Measurements from ENCODE around the gene CYP4F2. TPM values are rescaled to one million over a fixed set of nuclear protein-coding genes. Genes with fewer than 3 reads are reported as not detected.
"Not testable (repeated sequence)": the region's sequence is repeated elsewhere in the genome, so short reads cannot be mapped to it uniquely, and the experiment has no call there.

Gene CYP4F2
- total and polyA plus RNA-seq, 4 donors, result 7.7 to 186 (median 85.2) TPM

- no peaks in the 10 kb centered on the region for H3K9me3 ChIP-seq (ENCODE audit: control insufficient read depth in 4 of 4, low read length in 3 of 4)
- H3K4me3 ChIP-seq (ENCODE audit: low read depth in 1 of 3, low read length in 3 of 3), result peak overlapping the region; percentile 65 to 88 (median 79)
- peak overlapping the region; percentile 90 to 100 for H3K27ac ChIP-seq (ENCODE audit: low read depth in 1 of 2, low read length in 2 of 2)
- no peaks in the 10 kb centered on the region for H3K27me3 ChIP-seq (ENCODE audit: control insufficient read depth in 4 of 4, insufficient read depth in 4 of 4, low read length in 3 of 4)
- peak overlapping the region; percentile 44 to 99 for H3K9ac ChIP-seq (ENCODE audit: low read depth in 1 of 2, low read length in 2 of 2)
- peak; percentile 95 for DNase-seq (ENCODE audit: low spot score)
- under 1% methylated on average over 65 of the region's 65 CpGs for WGBS
- H3K4me1 ChIP-seq (ENCODE audit: control insufficient read depth in 4 of 4, insufficient read depth in 4 of 4, low read length in 3 of 4), result peaks cover 0 to 10% (median 6%) of the 10 kb centered on the region in 4 donors
- peak; percentile 83 to 90 for TF ChIP-seq GABPA (IDR thresholded peaks at IDR 0.05 in 1 of 2, conservative IDR thresholded peaks at IDR 0.05 in 1 of 2)
- TF ChIP-seq YY1 (IDR thresholded peaks at IDR 0.05), result no peak
- no peak for TF ChIP-seq MAX (IDR thresholded peaks at IDR 0.05)
- TF ChIP-seq TAF1 (conservative IDR thresholded peaks at IDR 0.05), result no peak
- TF ChIP-seq, protein P1, sequence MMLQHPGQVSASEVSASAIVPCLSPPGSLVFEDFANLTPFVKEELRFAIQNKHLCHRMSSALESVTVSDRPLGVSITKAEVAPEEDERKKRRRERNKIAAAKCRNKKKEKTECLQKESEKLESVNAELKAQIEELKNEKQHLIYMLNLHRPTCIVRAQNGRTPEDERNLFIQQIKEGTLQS (IDR thresholded peaks at IDR 0.05), result no peak
- TF ChIP-seq, protein P2, sequence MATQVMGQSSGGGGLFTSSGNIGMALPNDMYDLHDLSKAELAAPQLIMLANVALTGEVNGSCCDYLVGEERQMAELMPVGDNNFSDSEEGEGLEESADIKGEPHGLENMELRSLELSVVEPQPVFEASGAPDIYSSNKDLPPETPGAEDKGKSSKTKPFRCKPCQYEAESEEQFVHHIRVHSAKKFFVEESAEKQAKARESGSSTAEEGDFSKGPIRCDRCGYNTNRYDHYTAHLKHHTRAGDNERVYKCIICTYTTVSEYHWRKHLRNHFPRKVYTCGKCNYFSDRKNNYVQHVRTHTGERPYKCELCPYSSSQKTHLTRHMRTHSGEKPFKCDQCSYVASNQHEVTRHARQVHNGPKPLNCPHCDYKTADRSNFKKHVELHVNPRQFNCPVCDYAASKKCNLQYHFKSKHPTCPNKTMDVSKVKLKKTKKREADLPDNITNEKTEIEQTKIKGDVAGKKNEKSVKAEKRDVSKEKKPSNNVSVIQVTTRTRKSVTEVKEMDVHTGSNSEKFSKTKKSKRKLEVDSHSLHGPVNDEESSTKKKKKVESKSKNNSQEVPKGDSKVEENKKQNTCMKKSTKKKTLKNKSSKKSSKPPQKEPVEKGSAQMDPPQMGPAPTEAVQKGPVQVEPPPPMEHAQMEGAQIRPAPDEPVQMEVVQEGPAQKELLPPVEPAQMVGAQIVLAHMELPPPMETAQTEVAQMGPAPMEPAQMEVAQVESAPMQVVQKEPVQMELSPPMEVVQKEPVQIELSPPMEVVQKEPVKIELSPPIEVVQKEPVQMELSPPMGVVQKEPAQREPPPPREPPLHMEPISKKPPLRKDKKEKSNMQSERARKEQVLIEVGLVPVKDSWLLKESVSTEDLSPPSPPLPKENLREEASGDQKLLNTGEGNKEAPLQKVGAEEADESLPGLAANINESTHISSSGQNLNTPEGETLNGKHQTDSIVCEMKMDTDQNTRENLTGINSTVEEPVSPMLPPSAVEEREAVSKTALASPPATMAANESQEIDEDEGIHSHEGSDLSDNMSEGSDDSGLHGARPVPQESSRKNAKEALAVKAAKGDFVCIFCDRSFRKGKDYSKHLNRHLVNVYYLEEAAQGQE (IDR thresholded peaks at IDR 0.05), result peak; percentile 47
- TF ChIP-seq, protein P3, sequence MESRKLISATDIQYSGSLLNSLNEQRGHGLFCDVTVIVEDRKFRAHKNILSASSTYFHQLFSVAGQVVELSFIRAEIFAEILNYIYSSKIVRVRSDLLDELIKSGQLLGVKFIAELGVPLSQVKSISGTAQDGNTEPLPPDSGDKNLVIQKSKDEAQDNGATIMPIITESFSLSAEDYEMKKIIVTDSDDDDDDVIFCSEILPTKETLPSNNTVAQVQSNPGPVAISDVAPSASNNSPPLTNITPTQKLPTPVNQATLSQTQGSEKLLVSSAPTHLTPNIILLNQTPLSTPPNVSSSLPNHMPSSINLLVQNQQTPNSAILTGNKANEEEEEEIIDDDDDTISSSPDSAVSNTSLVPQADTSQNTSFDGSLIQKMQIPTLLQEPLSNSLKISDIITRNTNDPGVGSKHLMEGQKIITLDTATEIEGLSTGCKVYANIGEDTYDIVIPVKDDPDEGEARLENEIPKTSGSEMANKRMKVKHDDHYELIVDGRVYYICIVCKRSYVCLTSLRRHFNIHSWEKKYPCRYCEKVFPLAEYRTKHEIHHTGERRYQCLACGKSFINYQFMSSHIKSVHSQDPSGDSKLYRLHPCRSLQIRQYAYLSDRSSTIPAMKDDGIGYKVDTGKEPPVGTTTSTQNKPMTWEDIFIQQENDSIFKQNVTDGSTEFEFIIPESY (IDR thresholded peaks at IDR 0.05), result peak; percentile 52
- TF ChIP-seq HNF4G (IDR thresholded peaks at IDR 0.05), result no peak
- TF ChIP-seq NR2F2 (IDR thresholded peaks at IDR 0.05), result peak; percentile 39
- TF ChIP-seq RAD21 (IDR thresholded peaks at IDR 0.05), result peak in 1 of 2 donors; percentile 10
- TF ChIP-seq EGR1 (IDR thresholded peaks at IDR 0.05; ENCODE audit: low read depth in 2 of 2), result no peak
- no peak for TF ChIP-seq HNF4A (conservative IDR thresholded peaks at IDR 0.05)
- TF ChIP-seq, protein P4, sequence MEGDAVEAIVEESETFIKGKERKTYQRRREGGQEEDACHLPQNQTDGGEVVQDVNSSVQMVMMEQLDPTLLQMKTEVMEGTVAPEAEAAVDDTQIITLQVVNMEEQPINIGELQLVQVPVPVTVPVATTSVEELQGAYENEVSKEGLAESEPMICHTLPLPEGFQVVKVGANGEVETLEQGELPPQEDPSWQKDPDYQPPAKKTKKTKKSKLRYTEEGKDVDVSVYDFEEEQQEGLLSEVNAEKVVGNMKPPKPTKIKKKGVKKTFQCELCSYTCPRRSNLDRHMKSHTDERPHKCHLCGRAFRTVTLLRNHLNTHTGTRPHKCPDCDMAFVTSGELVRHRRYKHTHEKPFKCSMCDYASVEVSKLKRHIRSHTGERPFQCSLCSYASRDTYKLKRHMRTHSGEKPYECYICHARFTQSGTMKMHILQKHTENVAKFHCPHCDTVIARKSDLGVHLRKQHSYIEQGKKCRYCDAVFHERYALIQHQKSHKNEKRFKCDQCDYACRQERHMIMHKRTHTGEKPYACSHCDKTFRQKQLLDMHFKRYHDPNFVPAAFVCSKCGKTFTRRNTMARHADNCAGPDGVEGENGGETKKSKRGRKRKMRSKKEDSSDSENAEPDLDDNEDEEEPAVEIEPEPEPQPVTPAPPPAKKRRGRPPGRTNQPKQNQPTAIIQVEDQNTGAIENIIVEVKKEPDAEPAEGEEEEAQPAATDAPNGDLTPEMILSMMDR (IDR thresholded peaks at IDR 0.05; ENCODE audit: low read depth, low read length, missing input control), result no peak
- peak; percentile 89 for TF ChIP-seq SP1 (IDR thresholded peaks at IDR 0.05)
- TF ChIP-seq FOXA2 (IDR thresholded peaks at IDR 0.05), result no peak
- no peak for TF ChIP-seq JUND (IDR thresholded peaks at IDR 0.05)
- peak; percentile 7 for TF ChIP-seq FOXA1 (IDR thresholded peaks at IDR 0.05)
- peak in 1 of 2 donors; percentile 53 for TF ChIP-seq RXRA (IDR thresholded peaks at IDR 0.05)
- no peaks in the 10 kb centered on the region for H3K36me3 ChIP-seq (ENCODE audit: control insufficient read depth in 4 of 4, insufficient read depth in 3 of 4, low read depth in 1 of 4, low read length in 3 of 4)
Observed at GRCh38 chr19:15836330-15837220, 61.3 kb downstream of the CYP4F2 start.

DNA sequence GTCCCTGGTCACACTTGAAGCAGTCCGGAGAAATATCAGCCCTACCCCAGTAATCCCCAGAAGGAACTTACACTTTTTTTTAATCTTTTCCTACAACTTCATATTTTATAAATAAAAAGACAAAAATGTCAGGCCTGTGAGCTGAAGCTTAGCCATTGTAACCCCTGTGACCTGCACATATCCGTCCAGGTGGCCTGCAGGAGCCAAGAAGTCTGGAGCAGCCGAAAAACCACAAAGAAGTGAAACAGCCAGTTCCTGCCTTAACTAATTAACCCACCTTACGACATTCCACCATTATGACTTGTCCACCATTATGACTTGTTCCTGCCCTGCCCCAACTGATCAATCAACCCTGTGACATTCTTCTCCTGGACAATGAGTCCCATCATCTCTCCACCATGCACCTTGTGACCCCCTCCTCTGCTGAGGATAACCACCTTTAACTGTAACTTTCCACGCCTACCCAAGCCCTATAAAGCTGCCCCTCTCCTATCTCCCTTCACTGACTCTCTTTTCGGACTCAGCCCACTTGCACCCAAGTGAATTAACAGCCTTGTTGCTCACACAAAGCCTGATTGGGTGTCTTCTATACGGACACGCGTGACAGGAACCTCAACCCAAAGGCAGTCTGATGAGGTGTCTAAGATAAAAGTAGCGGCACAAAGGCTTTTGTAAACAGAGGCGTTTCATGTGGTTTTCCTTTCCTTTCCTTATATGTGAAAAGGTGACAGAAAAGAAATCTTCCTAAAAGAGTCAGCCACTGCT is 62.1 kb downstream of the CYP4F2 start:
- H3K9me3 ChIP-seq (ENCODE audit: control insufficient read depth in 4 of 4, low read length in 3 of 4), result not testable (repeated sequence)

GRCh38 chr19:15834232-15834631 is 63.6 kb downstream of the CYP4F2 start:
- not testable (repeated sequence) for DNase-seq (ENCODE audit: low spot score); H3K9ac ChIP-seq (ENCODE audit: low read depth in 1 of 2, low read length in 2 of 2); H3K36me3 ChIP-seq (ENCODE audit: control insufficient read depth in 4 of 4, insufficient read depth in 3 of 4, low read depth in 1 of 4, low read length in 3 of 4); H3K27ac ChIP-seq (ENCODE audit: low read depth in 1 of 2, low read length in 2 of 2); H3K9me3 ChIP-seq (ENCODE audit: control insufficient read depth in 4 of 4, low read length in 3 of 4); H3K27me3 ChIP-seq (ENCODE audit: control insufficient read depth in 4 of 4, insufficient read depth in 4 of 4, low read length in 3 of 4); H3K4me3 ChIP-seq (ENCODE audit: low read depth in 1 of 3, low read length in 3 of 3)
- 94% methylated on average over 3 of the region's 3 CpGs for WGBS
- peaks cover 0 to 10% (median 6%) of the 10 kb centered on the region in 4 donors for H3K4me1 ChIP-seq (ENCODE audit: control insufficient read depth in 4 of 4, insufficient read depth in 4 of 4, low read length in 3 of 4)

More for the DNA sequence above, 62.1 kb downstream of the CYP4F2 start:
- not testable (repeated sequence) for DNase-seq (ENCODE audit: low spot score); H3K36me3 ChIP-seq (ENCODE audit: control insufficient read depth in 4 of 4, insufficient read depth in 3 of 4, low read depth in 1 of 4, low read length in 3 of 4); H3K27me3 ChIP-seq (ENCODE audit: control insufficient read depth in 4 of 4, insufficient read depth in 4 of 4, low read length in 3 of 4)
- 52% methylated on average over 11 of the region's 11 CpGs for WGBS
- Histone ChIP-seq H3K4me1 (ENCODE audit: control insufficient read depth in 4 of 4, insufficient read depth in 4 of 4, low read length in 3 of 4) (peaks cover 0 to 10% (median 6%) of the 10 kb centered on the region in 4 donors), H3K9ac (ENCODE audit: low read depth in 1 of 2, low read length in 2 of 2) (peak overlapping the region; percentile 44 to 99), H3K27ac (ENCODE audit: low read depth in 1 of 2, low read length in 2 of 2) (peak overlapping the region; percentile 90 to 100), H3K4me3 (ENCODE audit: low read depth in 1 of 3, low read length in 3 of 3) (peak overlapping the region; percentile 65 to 88 (median 79))

Data from liver (tissue), 9 donors.